OCI-LY3 (cell line): ENCODE results near the gene FCRLB.

ENCODE experiments used
- EZH2phosphoT487 ChIP-seq: fragments of 200-600 bp; shearing (Covaris generic); IDR thresholded peaks from 2 replicates; pipeline ENCODE4 v1.6.1; 2018; ENCODE audit warnings: antibody characterized with exemption, mixed run types, low read depth
- TF ChIP-seq, protein P1 (sequence below): fragments of 200-600, 300-600 bp; sonication (generic); IDR thresholded peaks from 2 replicates; pipeline ENCODE4 v1.5.1; 2014; ENCODE audit warnings: antibody characterized with exemption, low read length, low read depth

DNA sequence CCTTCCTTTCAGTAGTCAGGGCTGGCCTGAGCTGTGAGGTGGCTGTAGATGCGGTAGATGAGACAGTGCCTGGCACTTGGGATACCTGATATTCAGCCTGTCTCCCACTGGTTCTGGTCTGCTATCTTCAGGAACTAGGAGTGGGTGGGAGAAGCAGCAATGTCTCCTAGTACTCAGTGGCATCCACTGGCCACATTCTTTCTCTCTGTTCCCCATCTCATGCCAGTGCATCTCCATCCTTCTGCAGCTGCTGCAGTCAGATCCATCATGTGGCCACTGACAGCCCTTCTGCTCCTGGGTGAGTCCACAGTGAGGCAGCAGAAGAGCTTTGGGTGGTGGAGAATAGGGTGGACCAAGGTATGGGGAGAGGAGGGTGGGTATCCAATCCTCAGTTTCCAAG, 1.1 kb downstream of the FCRLB start:
- TF ChIP-seq, protein P1, sequence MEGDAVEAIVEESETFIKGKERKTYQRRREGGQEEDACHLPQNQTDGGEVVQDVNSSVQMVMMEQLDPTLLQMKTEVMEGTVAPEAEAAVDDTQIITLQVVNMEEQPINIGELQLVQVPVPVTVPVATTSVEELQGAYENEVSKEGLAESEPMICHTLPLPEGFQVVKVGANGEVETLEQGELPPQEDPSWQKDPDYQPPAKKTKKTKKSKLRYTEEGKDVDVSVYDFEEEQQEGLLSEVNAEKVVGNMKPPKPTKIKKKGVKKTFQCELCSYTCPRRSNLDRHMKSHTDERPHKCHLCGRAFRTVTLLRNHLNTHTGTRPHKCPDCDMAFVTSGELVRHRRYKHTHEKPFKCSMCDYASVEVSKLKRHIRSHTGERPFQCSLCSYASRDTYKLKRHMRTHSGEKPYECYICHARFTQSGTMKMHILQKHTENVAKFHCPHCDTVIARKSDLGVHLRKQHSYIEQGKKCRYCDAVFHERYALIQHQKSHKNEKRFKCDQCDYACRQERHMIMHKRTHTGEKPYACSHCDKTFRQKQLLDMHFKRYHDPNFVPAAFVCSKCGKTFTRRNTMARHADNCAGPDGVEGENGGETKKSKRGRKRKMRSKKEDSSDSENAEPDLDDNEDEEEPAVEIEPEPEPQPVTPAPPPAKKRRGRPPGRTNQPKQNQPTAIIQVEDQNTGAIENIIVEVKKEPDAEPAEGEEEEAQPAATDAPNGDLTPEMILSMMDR: no peak
- TF ChIP-seq EZH2phosphoT487: no peak
